Hepatocyte (in vitro differentiated cells): ENCODE results near the gene NFIX. TPM values are rescaled to one million over a fixed set of nuclear protein-coding genes. Genes with fewer than 3 reads are reported as not detected.

ENCODE experiments used
- DNase-seq: peaks from one replicate; pipeline ENCODE4 v3.0.0-alpha.2; 2016; ENCODE audit warnings: low spot score
- H2AFZ ChIP-seq: fragments of 200-600 bp; sonication (generic); 2 replicates; pipeline ENCODE4 v1.6.0; 2016; ENCODE audit warnings: antibody characterized with exemption, mild to moderate bottlenecking
- H3K27ac ChIP-seq: fragments of 200-600 bp; sonication (generic); 2 replicates; pipeline ENCODE4 v1.5.1; 2016; ENCODE audit warnings: mild to moderate bottlenecking
- H3K27me3 ChIP-seq: fragments of 200-600 bp; sonication (generic); 2 replicates; pipeline ENCODE4 v1.6.1; 2016
- H3K36me3 ChIP-seq: fragments of 200-600 bp; sonication (generic); replicated peaks from 2 replicates; pipeline ENCODE4 v1.5.1; 2016; ENCODE audit warnings: low read depth; ENCODE audit not compliant: insufficient read depth
- H3K4me1 ChIP-seq: fragments of 200-600 bp; sonication (generic); 2 replicates; pipeline ENCODE4 v1.5.1; 2016; ENCODE audit warnings: mild to moderate bottlenecking, moderate library complexity; ENCODE audit not compliant: insufficient read depth
- H3K4me2 ChIP-seq: fragments of 200-600 bp; sonication (generic); 2 replicates; pipeline ENCODE4 v1.6.0; 2016
- H3K4me3 ChIP-seq: fragments of 200-600 bp; sonication (generic); 2 replicates; pipeline ENCODE4 v1.5.1; 2016; ENCODE audit warnings: mild to moderate bottlenecking
- H3K79me2 ChIP-seq: fragments of 200-600 bp; sonication (generic); 2 replicates; pipeline ENCODE4 v1.6.0; 2017; ENCODE audit warnings: mild to moderate bottlenecking
- H3K9me2 ChIP-seq: fragments of 200-600 bp; sonication (generic); replicated peaks from 2 replicates; pipeline ENCODE4 v1.6.0; 2017; ENCODE audit warnings: mild to moderate bottlenecking; ENCODE audit not compliant: insufficient read depth
- H3K9me3 ChIP-seq: fragments of 200-600 bp; sonication (generic); 2 replicates; pipeline ENCODE4 v1.5.1; 2016; ENCODE audit warnings: low read depth, mild to moderate bottlenecking
- H4K20me1 ChIP-seq: fragments of 200-600 bp; sonication (generic); 2 replicates; pipeline ENCODE4 v1.6.0; 2016; ENCODE audit warnings: mild to moderate bottlenecking; ENCODE audit not compliant: insufficient read depth, poor library complexity, severe bottlenecking
- CTCF ChIP-seq: fragments of 200-600 bp; sonication (generic); IDR thresholded peaks from 2 replicates; pipeline ENCODE4 v1.5.1; 2016; ENCODE audit warnings: antibody characterized with exemption, mild to moderate bottlenecking; ENCODE audit not compliant: poor library complexity
- EZH2 ChIP-seq: fragments of 200-600 bp; sonication (generic); IDR thresholded peaks from 2 replicates; pipeline ENCODE4 v1.6.1; 2016; ENCODE audit warnings: antibody characterized with exemption, mild to moderate bottlenecking, borderline replicate concordance
- EZH2phosphoT487 ChIP-seq: fragments of 200-600 bp; sonication (generic); IDR thresholded peaks from one replicate; pipeline ENCODE4 v1.6.1; 2018; ENCODE audit warnings: antibody characterized with exemption, mild to moderate bottlenecking, low read depth, moderate library complexity; ENCODE audit not compliant: unreplicated experiment, severe bottlenecking
- WGBS: methylation state at CpG from one replicate; pipeline ENCODE4 v1.1.6; 2016; ENCODE audit warnings: low lambda C conversion rate; ENCODE audit errors: missing lambda C conversion rate; 5-methylcytosine and 5-hydroxymethylcytosine counted together
- polyA plus RNA-seq: library from polyadenylated mRNA; unstranded; fragments of >200 nt; fragmentation: Nextera tagmentation; extraction: Ambion mirVana; gene quantifications from 2 replicates; pipeline ENCODE4 v1.2.1, GENCODE V29; 2016
- total RNA-seq: library from RNA; depleted of rRNA; stranded (reverse); fragments of >200 nt; gene quantifications from 2 replicates; pipeline ENCODE4 v1.2.3, GENCODE V29; 2014

Gene NFIX
- 3.8 and 12.8 TPM in 2 replicates for total RNA-seq
- polyA plus RNA-seq, result 6.3 and 10.2 TPM in 2 replicates

GRCh38 chr19:12994701-12995595 lies at the start of gene NFIX:
Gene NFIX, plus strand, starts transcription at chr19:12995475. Its CDS starts 363 bp downstream, at chr19:12995838.
- peak within 1 kb of the TSS; percentile 37 for H3K27ac ChIP-seq
- 22% methylated on average over 60 of the region's 84 CpGs for WGBS
- H4K20me1 ChIP-seq, result peaks cover 8% of the 10 kb centered on the region
- H3K79me2 ChIP-seq, result peaks cover 21% of the 10 kb centered on the region
- peak within 1 kb of the TSS; percentile 66 for H2AFZ ChIP-seq
- H3K4me3 ChIP-seq, result peak within 1 kb of the TSS; percentile 61
- no peak for TF ChIP-seq EZH2
- peaks cover 61% of the 10 kb centered on the region for H3K27me3 ChIP-seq
- no peaks in the 10 kb centered on the region for H3K9me3 ChIP-seq
- H3K9me2 ChIP-seq, result no peaks in the 10 kb centered on the region
- no peaks in the 10 kb centered on the region for H3K36me3 ChIP-seq
- peak; percentile 75 for DNase-seq
- peaks cover 18% of the 10 kb centered on the region for H3K4me1 ChIP-seq
- H3K4me2 ChIP-seq, result peak within 1 kb of the TSS; percentile 91

- Histone ChIP-seq H3K36me3 (no peaks in the 10 kb centered on the region), H3K4me3 (peak within 1 kb of the TSS; percentile 48), H3K4me1 (peaks cover 37% of the 10 kb centered on the region), H3K27me3 (no peaks in the 10 kb centered on the region), H2AFZ (no peak within 1 kb of the TSS), H3K4me2 (peak within 1 kb of the TSS; percentile 88), H3K27ac (peak within 1 kb of the TSS; percentile 96), H4K20me1 (peaks cover 22% of the 10 kb centered on the region), H3K9me3 (no peaks in the 10 kb centered on the region), H3K9me2 (no peaks in the 10 kb centered on the region), H3K79me2 (peaks cover 53% of the 10 kb centered on the region)
- WGBS, result under 1% methylated on average over 53 of the region's 62 CpGs
- DNase-seq, result peak; percentile 100
- no peak for TF ChIP-seq EZH2phosphoT487
- no peak for TF ChIP-seq EZH2
- TF ChIP-seq CTCF, result no peak
Observed at GRCh38 chr19:12945479-12946091, 49.7 kb upstream of the NFIX start, which contains the start of gene RAD23A. Gene RAD23A, plus strand, starts transcription at chr19:12945862. Its CDS starts 87 bp downstream, at chr19:12945949.

GRCh38 chr19:12946092-12946721 lies 49.1 kb upstream of the NFIX start:
- Histone ChIP-seq H2AFZ (no peak overlapping the region), H4K20me1 (peaks cover 16% of the 10 kb centered on the region), H3K4me3 (peak overlapping the region; percentile 48), H3K27ac (peak overlapping the region; percentile 96), H3K79me2 (peaks cover 51% of the 10 kb centered on the region), H3K4me1 (peaks cover 31% of the 10 kb centered on the region), H3K36me3 (no peaks in the 10 kb centered on the region), H3K9me3 (no peaks in the 10 kb centered on the region), H3K4me2 (peak overlapping the region; percentile 88), H3K27me3 (no peaks in the 10 kb centered on the region), H3K9me2 (no peaks in the 10 kb centered on the region)
- peak; percentile 91 for DNase-seq
- TF ChIP-seq CTCF, result no peak
- no peak for TF ChIP-seq EZH2phosphoT487
- TF ChIP-seq EZH2, result no peak
- WGBS, result 3% methylated on average over 23 of the region's 40 CpGs
